ENCODE data around the gene WWC2. TPM values are rescaled to one million over a fixed set of nuclear protein-coding genes. Genes with fewer than 3 reads are reported as not detected.

The WWC2 gene
- total and polyA plus RNA-seq, 2 donors (not counting 3 experiments of a cell fraction or from before 2014, with no cell fraction given), result 12.9 to 52.2 TPM

DNA sequence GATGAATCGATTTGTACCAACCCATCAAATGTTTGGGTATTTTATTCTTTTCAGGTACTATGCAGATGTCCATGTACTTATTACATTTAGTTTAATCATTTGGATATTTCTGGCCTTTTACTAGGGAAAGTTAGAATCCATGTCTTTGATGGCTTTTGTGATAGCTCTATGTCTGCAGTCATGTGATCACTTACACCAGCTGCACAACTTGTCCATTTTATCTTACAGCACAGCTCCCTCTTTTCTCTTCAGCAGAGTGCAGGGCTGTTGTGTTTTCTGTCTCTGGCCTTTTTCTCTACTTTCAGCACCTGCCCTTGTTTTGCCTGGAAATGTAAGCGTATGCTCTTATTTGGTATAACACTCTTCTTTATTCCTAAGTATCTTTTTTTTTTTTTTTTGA lies 30.6 kb downstream of the WWC2 start:
- Histone ChIP-seq H3K4me3 (replicated peaks in 1 of 3; ENCODE audit: insufficient read depth in 1 of 3, low read depth in 1 of 3, low read length in 3 of 3) (no peak overlapping the region), H3K4me1 (ENCODE audit: control insufficient read depth, extremely low read depth, insufficient read depth, low read length) (no peaks in the 10 kb centered on the region), H3K27ac (ENCODE audit: insufficient read depth, low read depth, low read length) (no peak overlapping the region), H3K9me3 (replicated peaks; ENCODE audit: control insufficient read depth, insufficient read depth, low read length) (no peaks in the 10 kb centered on the region), H3K4me2 (ENCODE audit: insufficient read depth, low read length) (no peak overlapping the region), H4K20me1 (replicated peaks; ENCODE audit: control insufficient read depth, extremely low read depth, insufficient read depth, low read length) (peaks cover 10% of the 10 kb centered on the region), H3K27me3 (ENCODE audit: control insufficient read depth in 2 of 2, insufficient read depth in 2 of 2, low read length in 2 of 2) (no peaks in the 10 kb centered on the region), H3K36me3 (ENCODE audit: control insufficient read depth in 2 of 2, extremely low read depth in 1 of 2, insufficient read depth in 2 of 2, low read length in 2 of 2) (no peaks in the 10 kb centered on the region), H3K9me1 (replicated peaks; ENCODE audit: control insufficient read depth, extremely low read depth, insufficient read depth, low read length) (peaks cover 2% of the 10 kb centered on the region), H3K9ac (replicated peaks; ENCODE audit: extremely low read depth, insufficient read depth, low read length) (no peak overlapping the region), H2AFZ (ENCODE audit: low read depth, low read length) (no peak overlapping the region), H3K79me2 (ENCODE audit: control insufficient read depth, insufficient read depth, low read length) (peaks cover 71% of the 10 kb centered on the region)
- dilution Hi-C loops (cut with MboI; ENCODE audit: extremely low pct_ligation_motif_present, low sequenced_read_pairs) (no loop called here), intact Hi-C loops (cut with micrococcal nuclease) (no loop called here)
- FAIRE-seq (no peak), DNase-seq (ENCODE audit: low read depth, low spot score) (no peak)
- CTCF ChIA-PET, result no interaction called here
- TF ChIP-seq MYC (IDR thresholded peaks at IDR 0.05; ENCODE audit: low read depth, low read length), result no peak
- TF ChIP-seq FOS (IDR thresholded peaks at IDR 0.05; ENCODE audit: borderline replicate concordance, insufficient read depth, low read length), result no peak
- TF ChIP-seq JUN (IDR thresholded peaks at IDR 0.05; ENCODE audit: borderline replicate concordance, insufficient read depth, insufficient read length, low read depth), result no peak
- TF ChIP-seq, protein P1, sequence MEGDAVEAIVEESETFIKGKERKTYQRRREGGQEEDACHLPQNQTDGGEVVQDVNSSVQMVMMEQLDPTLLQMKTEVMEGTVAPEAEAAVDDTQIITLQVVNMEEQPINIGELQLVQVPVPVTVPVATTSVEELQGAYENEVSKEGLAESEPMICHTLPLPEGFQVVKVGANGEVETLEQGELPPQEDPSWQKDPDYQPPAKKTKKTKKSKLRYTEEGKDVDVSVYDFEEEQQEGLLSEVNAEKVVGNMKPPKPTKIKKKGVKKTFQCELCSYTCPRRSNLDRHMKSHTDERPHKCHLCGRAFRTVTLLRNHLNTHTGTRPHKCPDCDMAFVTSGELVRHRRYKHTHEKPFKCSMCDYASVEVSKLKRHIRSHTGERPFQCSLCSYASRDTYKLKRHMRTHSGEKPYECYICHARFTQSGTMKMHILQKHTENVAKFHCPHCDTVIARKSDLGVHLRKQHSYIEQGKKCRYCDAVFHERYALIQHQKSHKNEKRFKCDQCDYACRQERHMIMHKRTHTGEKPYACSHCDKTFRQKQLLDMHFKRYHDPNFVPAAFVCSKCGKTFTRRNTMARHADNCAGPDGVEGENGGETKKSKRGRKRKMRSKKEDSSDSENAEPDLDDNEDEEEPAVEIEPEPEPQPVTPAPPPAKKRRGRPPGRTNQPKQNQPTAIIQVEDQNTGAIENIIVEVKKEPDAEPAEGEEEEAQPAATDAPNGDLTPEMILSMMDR (IDR thresholded peaks at IDR 0.05; ENCODE audit: extremely low read depth in 1 of 2, insufficient read depth in 1 of 2, low read depth in 1 of 2, low read length in 2 of 2), result no peak
- TF ChIP-seq POLR2AphosphoS5 (IDR thresholded peaks at IDR 0.05; ENCODE audit: insufficient read depth, low read depth, low read length), result no peak
- TF ChIP-seq, protein P2, sequence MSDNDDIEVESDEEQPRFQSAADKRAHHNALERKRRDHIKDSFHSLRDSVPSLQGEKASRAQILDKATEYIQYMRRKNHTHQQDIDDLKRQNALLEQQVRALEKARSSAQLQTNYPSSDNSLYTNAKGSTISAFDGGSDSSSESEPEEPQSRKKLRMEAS (IDR thresholded peaks at IDR 0.05; ENCODE audit: insufficient read depth, insufficient read length), result no peak
- TF ChIP-seq POLR2A (IDR thresholded peaks at IDR 0.05; ENCODE audit: low read depth, low read length), result no peak
- TF ChIP-seq EZH2 (IDR thresholded peaks at IDR 0.05; ENCODE audit: borderline replicate concordance, low read depth, low read length, severe bottlenecking), result no peak
- TF ChIP-seq GATA2 (IDR thresholded peaks at IDR 0.05; ENCODE audit: insufficient read depth, insufficient read length, low read depth, low read length), result no peak
- POLR2A ChIA-PET, result no interaction called here
- no TSS peak for BruUV-seq (replicated peaks)

All from endothelial cell of umbilical vein (primary cell).